ENCODE data around the gene RBFOX1.

Gene RBFOX1

GRCh38 chr16:7369204-7369603 is 36.6 kb downstream of the RBFOX1 start:
- H3K4me3 ChIP-seq (ENCODE audit: low read depth, low read length) = no peak overlapping the region
- no peak for TF ChIP-seq CTCF (IDR thresholded peaks at IDR 0.05; ENCODE audit: borderline replicate concordance, insufficient read depth, low read depth, low read length)

- TF ChIP-seq CTCF (IDR thresholded peaks at IDR 0.05; ENCODE audit: borderline replicate concordance, insufficient read depth, low read depth, low read length) = no peak
- no peak overlapping the region for H3K4me3 ChIP-seq (ENCODE audit: low read depth, low read length)
Measured at GRCh38 chr16:7372095-7372494, 39.5 kb downstream of the RBFOX1 start.

- TF ChIP-seq CTCF (IDR thresholded peaks at IDR 0.05; ENCODE audit: borderline replicate concordance, insufficient read depth, low read depth, low read length) = no peak
- H3K4me3 ChIP-seq (ENCODE audit: low read depth, low read length) = no peak overlapping the region
Measured at GRCh38 chr16:7373776-7374175, 41.1 kb downstream of the RBFOX1 start.

GRCh38 chr16:7374614-7375174 is 42.0 kb downstream of the RBFOX1 start:
- TF ChIP-seq CTCF (IDR thresholded peaks at IDR 0.05; ENCODE audit: borderline replicate concordance, insufficient read depth, low read depth, low read length) = no peak
- no peak overlapping the region for H3K4me3 ChIP-seq (ENCODE audit: low read depth, low read length)

- no peak for TF ChIP-seq CTCF (IDR thresholded peaks at IDR 0.05; ENCODE audit: borderline replicate concordance, insufficient read depth, low read depth, low read length)
- H3K4me3 ChIP-seq (ENCODE audit: low read depth, low read length) = no peak overlapping the region
Measured at GRCh38 chr16:7376227-7376626, 43.6 kb downstream of the RBFOX1 start.

- TF ChIP-seq CTCF (IDR thresholded peaks at IDR 0.05; ENCODE audit: borderline replicate concordance, insufficient read depth, low read depth, low read length) = no peak
Measured at GRCh38 chr16:7377231-7377630, 44.6 kb downstream of the RBFOX1 start.

GRCh38 chr16:7378024-7378695 is 45.5 kb downstream of the RBFOX1 start:
- H3K4me3 ChIP-seq (ENCODE audit: low read depth, low read length) = no peak overlapping the region
- no peak for TF ChIP-seq CTCF (IDR thresholded peaks at IDR 0.05; ENCODE audit: borderline replicate concordance, insufficient read depth, low read depth, low read length)

More at GRCh38 chr16:7377231-7377630, 44.6 kb downstream of the RBFOX1 start:
- no peak overlapping the region for H3K4me3 ChIP-seq (ENCODE audit: low read depth, low read length)
